HG02885 (cell line): ENCODE results near the gene KIFC1.
A peak's percentile ranks its signal among the peaks of the same experiment; 100 is the strongest.

Experiments used
- ATAC-seq: cut with Tn5 transposase; IDR thresholded peaks from one replicate; pipeline ENCODE4 v1.9.1; 2021; ENCODE audit warnings: mild to moderate bottlenecking; ENCODE audit not compliant: unreplicated experiment, poor library complexity

KIFC1 gene

DNA sequence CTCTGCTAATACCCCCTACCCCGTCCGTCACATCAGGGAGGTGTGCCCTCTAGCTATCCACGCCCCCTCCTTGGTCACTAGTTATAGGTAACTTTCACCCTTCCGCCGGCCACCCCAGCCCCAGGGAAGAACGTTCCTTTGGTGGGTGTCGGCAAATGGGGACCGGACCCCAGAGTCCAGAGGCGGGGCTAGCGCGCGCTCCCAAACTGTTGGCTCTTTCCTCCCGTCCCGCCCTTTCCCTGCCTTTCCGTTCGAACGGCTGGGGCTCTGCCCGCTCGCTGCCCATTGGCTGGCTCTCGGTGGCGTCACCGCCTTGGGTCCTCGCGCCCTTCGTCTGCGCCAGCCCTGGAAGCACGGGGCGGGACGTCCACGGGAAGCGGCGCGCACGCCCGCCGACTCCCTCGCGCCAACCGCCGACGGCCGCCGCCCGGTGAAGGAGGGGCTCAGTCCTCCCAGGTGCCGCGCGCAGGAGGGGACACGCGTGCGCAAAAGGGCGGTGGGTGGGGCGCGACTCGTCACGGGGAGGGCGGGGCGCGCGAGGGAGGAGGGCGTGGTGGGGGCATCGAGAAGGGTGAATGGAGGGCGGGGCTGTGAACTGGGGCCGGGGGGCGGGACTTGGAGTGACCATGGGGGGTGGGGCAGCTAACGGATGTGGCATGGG lies 18.6 kb downstream of the KIFC1 start:
- ATAC-seq: peak; percentile 81

DNA sequence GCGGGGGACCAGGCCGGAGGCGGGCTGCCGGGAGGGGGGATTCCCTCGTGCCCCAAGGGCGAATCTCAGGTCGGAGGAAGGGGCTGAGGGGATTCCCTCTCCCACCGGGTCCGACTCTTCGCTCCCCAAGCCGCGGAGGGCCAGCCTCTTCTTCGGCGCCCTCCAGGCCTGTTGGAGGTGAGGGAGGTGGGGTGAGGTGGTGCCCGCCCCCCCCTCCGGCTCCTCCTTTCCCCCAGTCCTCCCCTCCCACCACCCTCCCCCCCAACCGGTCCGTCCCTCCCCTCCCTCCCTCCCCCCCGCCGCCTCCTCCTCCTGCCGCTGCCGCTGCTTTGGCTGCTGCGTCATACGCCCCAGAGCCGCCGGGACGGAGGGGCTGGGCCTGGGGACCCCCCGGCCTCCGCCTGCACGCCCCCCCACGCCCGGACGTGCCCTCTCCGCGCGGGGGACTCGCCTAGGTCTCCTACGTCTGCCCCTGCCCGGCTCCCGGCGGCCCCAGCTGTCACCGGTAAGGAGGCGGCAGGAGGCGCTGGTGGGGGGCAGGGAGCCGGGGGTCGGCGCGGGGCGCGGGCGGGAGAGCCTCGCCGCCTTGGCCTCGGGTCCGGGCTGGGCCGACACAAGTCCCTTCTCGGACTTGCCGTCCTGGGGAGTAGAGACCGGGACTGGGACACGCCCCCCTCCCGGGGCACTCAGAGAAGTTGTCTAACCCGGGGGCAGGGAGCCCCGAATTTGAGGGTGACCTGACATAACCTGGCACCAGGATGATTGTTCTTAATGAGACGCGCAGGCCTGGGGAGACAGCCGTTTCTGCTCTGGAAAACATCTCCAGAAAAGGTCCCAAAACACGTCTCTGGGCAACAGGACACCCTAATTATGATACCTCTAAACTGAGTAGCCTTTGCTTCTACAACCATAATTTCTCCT lies 19.3 kb downstream of the KIFC1 start, which contains the start of gene PHF1:
TSS of gene PHF1 (plus strand) at position 304 of the 921 bp plus-strand sequence. CDS start 1,250 bp downstream, outside the sequence.
- ATAC-seq: peak; percentile 31

DNA sequence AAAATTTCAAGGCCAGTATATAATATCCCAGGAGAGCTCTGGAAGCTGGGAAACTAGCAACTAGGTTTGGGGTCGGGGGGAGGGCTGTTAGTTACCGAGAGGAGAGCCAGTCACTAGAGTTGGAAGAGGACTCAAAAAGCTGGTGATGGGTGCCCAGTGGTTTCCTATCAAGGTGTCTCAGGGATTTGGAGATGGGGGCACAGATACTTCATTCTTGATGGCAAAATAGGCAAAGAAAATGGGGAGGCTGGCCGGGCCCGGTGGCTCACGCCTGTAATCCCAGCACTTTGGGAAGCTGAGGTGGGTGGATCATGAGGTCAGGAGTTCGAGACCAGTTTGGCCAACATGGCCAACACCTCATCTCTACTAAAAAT lies 20.0 kb downstream of the KIFC1 start:
- no peak for ATAC-seq

DNA sequence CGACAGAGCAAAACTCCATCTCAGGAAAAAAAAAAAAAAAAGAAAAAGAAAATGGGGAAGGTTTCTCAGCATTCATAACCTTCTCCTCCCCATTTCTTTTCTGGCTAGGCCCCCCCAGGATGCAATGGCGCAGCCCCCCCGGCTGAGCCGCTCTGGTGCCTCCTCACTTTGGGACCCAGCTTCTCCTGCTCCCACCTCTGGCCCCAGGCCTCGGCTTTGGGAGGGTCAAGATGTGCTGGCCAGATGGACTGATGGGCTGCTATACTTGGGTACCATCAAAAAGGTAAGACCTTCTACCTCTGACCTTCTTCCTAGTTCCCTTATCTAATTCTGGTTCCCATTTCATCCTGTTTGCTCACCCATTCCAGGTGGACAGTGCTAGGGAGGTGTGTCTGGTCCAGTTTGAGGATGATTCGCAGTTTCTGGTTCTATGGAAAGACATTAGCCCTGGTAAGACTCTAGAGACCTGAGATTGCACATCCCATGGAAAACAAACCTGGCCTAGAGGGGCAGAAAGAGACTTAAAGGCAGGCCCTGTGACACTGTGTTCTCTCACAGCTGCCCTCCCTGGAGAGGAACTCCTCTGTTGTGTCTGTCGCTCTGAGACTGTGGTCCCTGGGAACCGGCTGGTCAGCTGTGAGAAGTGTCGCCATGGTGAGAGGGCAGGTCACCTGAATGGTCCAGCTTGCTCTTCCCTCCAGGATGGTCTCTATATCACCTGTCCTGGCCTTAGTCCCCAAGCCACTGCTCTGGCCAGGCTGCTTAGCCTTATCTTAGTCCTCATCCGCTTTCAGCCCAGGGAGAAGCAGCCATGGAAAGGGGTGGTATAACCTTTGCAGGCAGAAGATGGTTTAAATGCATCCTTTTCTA lies 20.8 kb downstream of the KIFC1 start:
- ATAC-seq: no peak

DNA sequence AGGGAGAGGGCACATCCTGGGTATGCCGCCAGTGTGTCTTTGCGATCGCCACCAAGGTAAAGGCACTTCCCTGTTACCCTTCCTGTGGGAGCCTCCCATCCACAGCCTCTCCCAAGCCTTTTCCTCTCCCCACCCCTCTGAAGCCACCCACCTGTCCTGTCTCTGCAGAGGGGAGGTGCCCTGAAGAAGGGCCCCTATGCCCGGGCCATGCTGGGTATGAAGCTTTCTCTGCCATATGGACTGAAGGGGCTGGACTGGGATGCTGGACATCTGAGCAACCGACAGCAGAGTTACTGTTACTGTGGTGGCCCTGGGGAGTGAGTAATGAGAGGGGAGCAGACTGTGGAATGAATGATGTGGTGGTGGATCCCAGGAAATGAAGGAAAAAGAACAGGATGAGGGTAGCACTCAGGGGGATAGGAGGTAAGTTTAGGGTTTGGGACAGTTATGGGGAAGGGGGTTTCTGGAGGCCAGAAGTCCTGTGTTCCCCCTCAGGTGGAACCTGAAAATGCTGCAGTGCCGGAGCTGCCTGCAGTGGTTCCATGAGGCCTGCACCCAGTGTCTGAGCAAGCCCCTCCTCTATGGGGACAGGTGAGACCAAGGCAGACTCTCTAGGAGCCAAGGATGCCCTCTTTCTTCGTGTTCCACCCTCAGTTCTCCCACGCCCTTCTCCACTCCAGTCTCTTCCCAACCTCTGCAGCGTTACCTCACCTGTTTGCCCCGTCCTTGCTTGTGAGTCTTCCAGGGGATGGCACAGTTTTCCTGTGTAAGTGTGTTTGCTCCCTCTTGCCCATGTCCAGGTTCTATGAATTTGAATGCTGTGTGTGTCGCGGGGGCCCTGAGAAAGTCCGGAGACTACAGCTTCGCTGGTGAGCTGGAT lies 21.9 kb downstream of the KIFC1 start:
- no peak for ATAC-seq

DNA sequence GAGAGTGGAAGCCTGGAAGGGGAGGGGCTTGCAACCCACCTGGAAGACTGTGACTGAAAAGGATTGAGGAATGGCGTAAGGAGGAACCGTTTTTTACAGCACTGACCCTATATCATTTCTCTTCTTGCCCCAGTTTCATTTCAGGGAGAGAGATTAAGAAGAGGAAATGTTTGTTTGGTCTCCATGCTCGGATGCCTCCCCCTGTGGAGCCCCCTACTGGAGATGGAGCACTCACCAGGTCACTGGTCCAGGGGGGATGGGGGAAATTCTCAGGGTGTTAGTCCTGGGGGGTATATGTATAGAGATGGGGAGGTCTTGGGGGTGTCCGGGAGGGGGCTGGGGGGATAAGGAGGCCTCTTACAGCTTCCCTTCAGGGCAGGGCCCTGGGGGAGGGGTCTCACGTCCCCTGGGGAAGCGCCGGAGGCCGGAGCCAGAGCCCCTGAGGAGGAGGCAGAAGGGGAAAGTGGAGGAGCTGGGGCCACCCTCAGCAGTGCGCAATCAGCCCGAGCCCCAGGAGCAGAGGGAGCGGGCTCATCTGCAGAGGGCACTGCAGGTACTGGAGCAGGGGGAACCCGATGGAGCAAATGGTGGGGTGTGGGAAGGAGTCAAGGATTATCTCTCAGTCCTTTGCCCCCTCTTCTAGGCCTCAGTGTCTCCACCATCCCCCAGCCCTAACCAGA lies 23.1 kb downstream of the KIFC1 start:
- ATAC-seq: no peak

DNA sequence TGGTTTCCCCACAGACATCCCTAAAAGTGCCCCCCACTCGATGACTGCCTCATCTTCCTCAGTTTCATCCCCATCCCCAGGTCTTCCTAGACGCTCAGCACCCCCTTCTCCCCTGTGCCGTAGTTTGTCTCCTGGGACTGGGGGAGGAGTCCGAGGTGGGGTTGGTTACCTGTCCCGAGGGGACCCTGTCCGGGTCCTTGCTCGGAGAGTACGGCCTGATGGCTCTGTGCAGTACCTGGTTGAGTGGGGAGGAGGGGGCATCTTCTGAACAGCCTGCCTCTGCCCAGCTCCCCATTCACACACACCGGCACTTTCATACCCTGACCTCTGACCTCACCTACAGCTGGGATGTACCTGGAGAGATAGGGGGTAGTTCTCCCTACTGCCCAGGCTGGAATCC lies 24.2 kb downstream of the KIFC1 start:
- ATAC-seq: no peak

DNA sequence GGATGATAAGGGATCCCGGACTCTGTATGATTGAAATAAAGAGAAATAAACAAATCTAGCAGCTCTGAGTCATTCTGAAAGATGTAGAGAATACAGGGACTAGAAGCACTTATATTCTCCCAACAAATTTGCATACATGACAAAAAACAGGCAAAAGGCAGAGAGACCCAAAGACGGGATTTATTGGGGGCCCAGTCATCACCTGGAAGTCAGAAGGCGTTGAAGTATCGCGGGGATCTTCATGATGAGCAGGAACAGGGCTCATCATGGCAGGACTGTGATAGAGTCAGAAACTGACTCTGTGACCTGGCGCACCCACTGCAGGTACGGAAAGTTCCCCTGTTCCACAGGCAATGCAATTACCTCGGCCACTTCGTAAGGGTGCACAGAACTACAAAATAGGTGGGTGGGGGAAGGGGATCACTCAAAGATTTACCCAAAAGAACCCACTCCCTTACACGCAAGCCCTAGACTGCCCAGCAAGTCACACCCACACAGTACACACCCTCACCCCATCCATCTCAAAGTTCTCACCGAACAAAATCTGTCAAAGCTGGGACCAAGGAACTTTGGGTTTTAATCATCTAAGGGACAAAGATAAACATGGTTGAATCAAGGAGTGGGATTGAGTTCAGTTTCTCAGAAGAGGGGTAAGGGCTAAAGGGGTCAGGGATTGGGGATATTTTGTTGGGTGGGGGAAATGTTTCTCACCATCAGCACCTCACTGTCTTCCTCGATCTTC lies 24.9 kb downstream of the KIFC1 start:
- ATAC-seq: no peak

DNA sequence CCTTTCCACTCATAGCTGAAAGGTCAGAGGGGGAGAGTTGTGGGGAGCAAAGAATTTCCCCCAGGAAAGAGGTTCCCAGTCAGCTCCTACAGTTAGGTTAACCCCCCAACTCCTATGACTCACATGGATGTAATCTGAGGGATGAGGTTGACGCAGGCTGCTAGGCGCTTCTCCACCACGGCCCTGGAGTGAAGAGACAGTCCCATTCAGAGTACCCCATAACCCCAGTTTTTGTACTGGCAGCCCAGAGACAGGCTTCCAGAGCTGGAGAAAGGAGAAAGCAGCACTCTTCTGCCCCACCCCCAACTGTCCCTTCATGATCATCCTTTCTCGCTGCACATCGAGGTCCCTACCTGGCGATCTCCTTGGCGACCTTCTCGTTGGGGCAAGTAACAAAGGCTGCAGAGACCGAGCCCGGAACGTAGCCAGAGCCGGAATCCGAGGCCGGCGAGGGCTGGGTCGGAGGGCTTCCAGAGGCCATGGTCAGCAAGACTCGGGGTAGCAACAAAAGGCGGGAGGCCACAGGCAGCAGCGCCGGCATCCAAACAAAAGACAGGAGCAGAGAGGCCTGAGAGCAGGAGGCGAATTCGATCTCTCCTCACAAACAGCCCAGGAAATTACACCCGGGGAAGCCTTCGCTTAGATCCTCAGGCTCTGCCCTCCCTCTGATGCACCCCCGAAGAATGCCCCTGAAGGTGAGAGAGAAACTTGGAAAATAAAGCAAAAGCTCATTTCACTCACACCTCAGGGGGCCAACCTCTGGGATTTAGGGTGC lies 25.7 kb downstream of the KIFC1 start:
- ATAC-seq: no peak

DNA sequence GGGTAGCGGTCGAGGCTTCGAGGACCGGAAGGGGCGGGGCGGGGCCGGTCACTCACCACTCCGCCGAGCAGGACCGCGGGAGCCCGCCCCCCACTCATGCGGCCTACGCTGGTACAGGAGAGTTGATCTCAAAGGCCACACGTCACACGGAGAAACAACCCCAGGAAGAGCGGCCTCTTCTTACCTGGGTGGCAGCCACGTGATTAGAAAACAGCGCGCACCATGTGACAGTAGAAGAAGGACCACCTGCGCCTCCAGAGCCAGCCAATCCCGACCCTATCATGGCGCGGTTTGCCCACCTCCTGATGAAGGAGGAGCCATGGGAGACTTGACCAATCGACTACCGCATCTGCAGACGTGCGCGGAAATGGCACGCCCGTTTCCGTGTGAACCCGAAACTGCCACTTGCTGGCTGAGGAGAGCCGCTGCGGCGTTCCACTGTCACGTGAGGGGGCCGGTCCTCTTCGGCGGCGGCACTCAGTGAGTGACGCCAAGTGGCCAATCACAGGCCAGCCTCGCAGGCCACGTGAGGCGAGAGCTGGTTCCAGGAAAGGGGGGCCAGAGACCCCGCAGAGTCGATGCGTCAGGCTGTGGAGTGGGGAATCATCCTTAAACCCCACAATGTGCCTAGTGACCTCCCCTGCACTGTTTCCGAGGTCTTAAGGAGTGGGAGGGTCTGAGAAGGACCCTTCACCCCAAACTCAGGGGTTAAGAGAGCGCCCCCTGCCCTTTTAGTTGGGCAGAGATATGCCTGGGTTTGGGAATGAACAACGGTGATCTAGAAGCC lies 26.5 kb downstream of the KIFC1 start, which contains the start of gene CUTA:
TSS of gene CUTA (minus strand) at position 205 of the 787 bp plus-strand sequence. CDS start at position 98, 107 bp downstream.
- ATAC-seq: peak; percentile 89

DNA sequence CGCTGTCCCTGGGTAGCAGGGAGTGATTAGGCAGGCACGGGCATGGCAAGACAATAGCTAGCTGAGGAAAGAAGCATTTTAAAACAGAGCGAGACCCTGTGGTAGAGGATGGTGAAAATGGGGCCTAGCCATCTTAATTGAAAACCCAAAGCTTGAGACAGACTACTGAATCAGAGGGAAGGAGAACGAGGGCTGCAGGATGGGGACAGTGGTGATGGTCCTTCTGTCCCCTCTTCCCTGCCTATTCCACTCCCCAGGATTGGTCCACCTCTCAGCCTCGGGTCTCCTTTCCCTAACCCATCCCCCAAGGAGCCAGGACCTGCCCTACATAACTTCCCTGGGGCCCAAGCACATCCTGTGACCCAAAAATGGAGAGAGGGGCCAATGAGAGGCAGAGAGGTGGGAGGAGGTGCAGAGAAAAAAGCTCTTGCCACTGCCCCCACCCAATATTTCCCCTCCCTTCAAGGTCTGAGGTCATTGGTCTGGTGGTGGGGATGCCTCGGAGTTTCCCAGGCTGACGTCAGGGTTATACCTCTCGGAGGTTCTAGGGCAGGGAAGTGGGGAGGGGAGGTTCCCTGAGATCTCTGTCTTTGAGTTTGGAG lies 27.2 kb downstream of the KIFC1 start:
- no peak for ATAC-seq

DNA sequence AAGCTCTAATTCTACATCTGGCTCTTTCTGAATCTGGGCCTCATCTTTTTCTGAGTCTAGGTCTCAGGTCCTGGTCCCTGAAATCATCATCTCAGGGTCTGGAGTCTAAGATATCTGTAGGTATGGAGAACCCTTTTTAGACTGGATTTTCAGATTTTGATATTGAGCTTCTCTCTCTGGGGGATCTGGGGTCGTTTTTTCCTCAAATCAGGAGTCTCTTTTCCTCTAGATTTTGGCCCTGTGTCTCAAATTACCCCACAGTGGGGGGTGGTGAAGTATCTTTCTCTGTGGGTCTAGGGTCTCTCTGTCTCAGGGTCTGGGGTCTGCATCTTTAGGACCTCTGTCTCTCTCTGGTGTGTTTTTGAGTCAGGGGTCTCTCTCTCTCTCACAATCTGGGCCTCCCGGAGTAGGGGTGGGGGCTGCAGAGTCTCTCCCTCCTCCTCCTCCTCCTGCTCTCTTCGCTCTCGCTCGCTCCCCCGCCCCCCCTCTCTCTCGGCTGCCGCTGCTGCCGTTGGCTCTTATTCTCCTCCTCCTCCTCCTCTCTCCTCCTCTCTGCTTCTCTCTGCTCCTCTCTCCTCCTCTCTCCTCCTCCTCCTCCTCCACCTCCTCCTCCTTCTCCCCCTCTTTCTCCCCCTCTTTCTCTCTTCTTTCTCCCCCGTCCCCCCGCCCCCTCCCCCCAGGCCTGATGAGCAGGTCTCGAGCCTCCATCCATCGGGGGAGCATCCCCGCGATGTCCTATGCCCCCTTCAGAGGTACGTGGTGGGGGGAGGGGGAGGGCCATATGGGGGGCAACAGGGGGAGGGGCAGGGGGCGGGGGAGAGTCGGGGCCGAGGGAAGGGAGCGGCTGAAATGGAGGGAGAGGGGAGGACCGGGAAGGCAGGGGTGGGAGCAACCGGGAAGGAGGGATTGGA lies 28.2 kb downstream of the KIFC1 start, which contains the start of gene SYNGAP1:
TSS of gene SYNGAP1 (plus strand) at position 486 of the 911 bp plus-strand sequence. CDS start at position 686, 200 bp downstream.
- ATAC-seq: no peak

DNA sequence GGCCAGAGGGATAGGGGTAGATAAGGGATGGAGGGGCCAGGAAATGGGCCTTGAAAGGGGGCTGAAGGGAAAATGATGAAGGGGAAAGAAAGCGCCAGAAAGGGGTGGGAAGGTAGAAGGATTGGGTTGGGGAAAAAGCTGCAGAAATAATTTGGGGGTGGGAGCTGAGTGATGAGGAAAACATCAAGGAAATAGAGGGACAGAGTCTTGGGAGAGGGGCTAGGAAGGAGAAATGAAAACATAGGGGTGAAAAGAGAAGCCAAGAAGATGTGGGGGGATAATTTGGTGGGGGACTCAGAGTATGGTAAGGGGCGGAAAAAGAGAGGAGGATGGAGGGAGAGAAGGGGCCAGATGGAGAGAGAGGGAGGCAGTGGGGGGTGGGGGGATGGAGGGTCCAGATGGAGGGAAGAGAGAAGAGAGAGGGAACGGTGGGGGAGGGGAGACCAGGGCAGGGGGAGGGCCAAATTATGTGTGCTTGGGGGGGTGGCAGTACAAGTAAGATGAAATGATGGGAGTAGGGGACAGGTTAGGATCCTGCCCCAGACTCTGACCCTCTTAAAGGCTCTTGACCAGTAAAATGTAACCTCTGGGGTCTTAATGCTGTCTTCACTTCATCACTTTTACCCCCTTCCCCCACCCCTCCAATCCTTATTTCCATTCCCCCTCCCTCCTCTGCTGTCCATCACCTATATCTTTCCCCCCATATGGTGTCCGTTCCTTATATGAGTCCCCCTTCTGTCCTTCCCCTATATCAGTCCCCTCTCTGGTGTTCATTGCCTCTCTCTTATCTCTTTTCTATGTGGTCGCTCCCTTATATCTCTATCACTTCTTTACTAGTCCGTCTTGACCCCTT lies 29.1 kb downstream of the KIFC1 start:
- ATAC-seq: no peak

DNA sequence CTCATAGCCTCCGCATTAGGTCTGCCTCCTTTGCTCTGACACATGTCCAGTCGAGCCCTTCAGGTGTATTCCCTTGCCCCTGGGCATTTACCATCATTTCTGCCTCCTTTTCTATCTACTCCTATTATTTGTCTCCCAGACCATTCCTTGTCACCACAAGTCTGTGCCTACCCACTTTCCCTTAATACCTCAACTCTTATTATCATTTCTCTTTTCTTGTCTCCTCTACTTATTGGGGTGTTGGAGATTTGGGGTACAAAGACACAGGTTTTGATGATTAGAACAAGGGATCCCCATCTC lies 29.7 kb downstream of the KIFC1 start:
- ATAC-seq: no peak

DNA sequence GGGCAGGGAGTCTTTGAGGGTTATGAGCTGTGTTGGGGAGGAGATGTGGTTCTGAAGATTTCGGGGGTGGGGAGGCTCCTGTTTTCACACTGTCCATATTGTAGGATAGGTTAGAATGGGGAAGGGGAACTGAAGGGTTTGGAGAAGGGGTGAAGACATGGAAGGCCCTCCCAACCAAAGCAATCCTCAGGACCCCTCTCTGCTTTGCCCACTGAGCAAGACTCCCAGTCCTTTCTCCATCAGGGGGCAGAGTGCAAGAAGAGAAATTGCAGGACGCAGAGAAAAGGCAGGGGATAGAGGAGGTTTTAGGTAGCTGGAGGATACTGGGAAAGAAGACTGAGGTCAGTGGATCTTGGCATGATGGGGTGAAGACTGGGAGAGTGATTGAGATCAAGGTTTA lies 32.2 kb downstream of the KIFC1 start:
- ATAC-seq: no peak
